ENCODE results near the gene SLC18B1.
"Not testable (repeated sequence)": the region's sequence is repeated elsewhere in the genome, so short reads cannot be mapped to it uniquely, and the experiment has no call there.

The SLC18B1 gene

GRCh38 chr6:132804251-132804650 lies 5.8 kb upstream of the SLC18B1 start:
- intact Hi-C loops (cut with DNase I) = no loop called here
- no peak for DNase-seq

DNA sequence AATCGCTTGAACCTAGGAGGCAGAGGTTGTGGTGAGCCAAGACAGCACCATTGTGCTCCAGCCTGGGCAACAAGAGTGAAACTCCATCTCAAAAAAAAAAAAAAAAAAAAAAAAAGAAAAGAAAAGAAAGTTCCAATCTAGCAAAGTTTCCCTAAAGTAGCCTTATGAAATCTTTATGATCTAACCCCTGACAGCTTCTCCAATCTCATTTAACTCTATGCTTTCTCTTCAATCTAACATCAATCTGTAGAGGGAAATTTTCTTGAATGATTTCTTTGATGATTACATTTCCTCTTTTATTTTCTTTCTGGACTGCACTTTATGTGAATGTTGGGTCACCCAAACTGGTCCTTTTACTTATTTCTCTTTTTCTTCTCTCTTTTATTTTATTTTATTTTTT lies 2.2 kb upstream of the SLC18B1 start:
- no peak for DNase-seq
- intact Hi-C loops (cut with DNase I) = no loop called here

DNA sequence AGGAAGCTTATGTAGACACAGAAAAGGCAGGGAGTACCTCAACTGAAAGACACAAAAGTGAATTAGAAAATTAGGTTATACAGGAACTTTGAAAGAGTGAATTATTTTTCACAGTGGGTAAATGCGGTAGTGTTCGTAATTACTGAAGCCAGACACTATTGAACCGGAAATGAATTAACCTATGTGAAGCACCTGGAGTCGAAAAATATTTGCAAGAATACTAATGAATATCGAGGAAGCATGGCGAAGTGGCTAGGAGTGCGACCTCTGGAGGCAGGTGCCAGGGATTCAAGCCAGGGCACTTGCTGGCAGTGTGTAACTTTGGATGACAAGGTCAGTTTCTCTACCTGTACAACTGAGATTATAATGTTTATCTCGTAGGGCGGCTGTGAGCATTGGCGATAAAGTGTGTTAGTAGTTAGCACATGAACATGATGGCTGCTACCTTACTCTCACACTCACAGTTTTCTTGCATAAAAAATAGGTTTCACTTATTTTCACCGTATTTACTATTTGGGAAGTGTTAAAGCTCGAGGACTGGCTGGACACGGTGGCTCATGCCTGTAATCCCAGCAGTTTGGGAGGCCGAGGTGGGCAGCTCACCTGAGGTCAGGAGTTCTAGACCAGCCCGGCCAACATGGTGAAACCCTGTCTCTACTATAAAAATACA lies 567 bp upstream of the SLC18B1 start:
- intact Hi-C loops (cut with DNase I) = no loop called here
- peak in 9 of 10 donors; percentile 48 to 93 (median 60) for DNase-seq

- intact Hi-C loops (cut with DNase I) = no loop called here
- no peak for DNase-seq
These were observed 3.0 kb downstream of the SLC18B1 start for GRCh38 chr6:132795461-132795860.

DNA sequence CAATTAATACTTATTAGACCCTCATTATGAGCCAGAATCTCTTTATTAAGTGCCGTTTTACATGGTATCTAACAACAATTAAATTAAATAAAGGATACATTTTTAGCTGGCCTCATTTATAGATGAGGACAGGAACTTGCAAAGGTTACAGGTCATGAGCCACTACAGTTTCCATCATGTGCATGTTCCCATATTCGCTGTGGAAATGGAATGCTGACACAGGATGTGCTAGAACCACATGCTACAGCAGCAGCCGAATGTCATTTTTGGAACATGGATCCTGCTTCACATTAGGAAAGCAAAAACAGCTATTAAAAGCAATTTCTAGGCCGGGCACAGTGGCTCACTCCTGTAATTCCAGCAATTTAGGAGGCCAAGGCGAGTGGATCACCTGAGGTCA lies 5.9 kb downstream of the SLC18B1 start:
- intact Hi-C loops (cut with DNase I) = no loop called here
- DNase-seq = no peak

GRCh38 chr6:132790450-132790849 lies 8.0 kb downstream of the SLC18B1 start:
- no peak for DNase-seq
- intact Hi-C loops (cut with DNase I) = no loop called here

- intact Hi-C loops (cut with DNase I) = no loop called here
- no peak for DNase-seq
These were observed 9.1 kb downstream of the SLC18B1 start for GRCh38 chr6:132789396-132789776.

GRCh38 chr6:132788658-132789395 lies 9.6 kb downstream of the SLC18B1 start:
- no peak for DNase-seq
- intact Hi-C loops (cut with DNase I) = no loop called here

DNA sequence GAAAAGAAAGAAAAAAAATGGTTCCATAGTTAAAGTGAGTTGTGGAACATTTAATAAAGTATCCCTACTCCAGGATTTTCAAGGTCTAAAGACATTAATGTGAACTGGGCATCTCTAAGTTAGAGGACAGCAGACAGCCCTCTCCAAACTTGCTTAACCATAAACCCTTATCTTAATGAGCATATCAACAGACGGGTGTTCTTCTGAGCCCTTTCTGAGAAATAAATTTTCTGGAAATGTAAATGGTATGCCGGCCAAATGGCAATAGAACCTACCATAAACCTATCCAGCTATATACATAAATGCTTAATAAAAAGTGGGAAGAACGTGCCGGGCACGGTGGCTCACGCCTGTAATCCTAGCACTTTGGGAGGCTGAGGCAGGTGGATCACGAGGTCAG lies 12.5 kb downstream of the SLC18B1 start:
- intact Hi-C loops (cut with DNase I) = no loop called here
- DNase-seq = no peak

DNA sequence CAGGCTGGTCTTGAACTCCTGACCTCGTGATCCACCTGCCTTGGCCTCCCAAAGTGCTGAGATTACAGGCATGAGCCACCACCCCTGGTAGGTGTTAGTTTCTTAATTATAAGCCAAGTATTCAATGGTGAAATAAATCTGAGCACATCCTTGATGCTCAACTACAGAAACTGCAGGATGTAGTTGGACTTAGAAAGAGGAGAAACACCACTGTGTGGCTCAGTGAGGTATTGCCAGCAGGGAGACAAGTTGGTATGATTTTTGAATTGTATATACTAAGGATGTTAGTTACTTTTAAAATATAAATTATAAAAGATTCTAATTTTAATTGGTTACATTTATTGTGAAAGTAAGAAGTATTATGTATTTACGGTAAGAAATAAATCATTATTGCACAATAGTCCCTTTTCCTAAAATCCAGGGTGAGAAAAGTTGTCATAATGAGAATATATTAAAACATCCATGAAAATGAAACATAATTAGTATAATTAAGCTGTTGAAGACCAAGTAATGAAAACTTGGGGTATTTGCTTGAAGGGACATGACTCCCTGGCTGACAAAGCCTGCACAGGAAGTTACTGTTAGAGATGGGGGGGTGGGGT lies 17.6 kb downstream of the SLC18B1 start:
- intact Hi-C loops (cut with DNase I) = no loop called here
- no peak for DNase-seq

- intact Hi-C loops (cut with DNase I); DNase-seq: not testable (repeated sequence)
These were observed 20.6 kb downstream of the SLC18B1 start for GRCh38 chr6:132777881-132778280.

DNA sequence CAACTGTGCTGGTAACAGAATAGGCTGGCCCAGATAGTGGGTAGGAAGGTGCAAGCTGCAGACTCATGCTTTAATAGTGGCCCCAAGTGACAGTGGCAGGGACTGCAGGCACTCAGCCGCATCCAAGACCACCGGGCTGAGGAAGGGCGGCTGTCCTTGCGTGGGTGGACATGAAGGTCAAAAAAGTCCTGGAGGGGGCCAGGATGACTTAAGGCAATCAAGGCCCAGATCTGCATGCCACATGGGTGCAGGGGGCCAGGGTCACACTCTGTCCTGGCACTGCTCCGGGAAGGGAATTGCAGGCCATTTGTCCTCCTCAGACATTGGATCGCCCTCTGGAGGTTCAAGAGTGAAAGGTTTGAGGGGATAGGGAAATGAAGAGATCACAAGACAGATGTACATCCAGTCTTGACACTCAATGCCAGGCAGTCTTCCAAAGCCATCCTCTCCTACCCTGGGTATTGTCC lies 30.4 kb downstream of the SLC18B1 start:
- peak in 2 of 10 donors; percentile 11 to 79 for DNase-seq
- intact Hi-C loops (cut with DNase I) = loop anchor here (1.0 kb wide), 1 partner anchor 99 kb away; no protein-coding TSS in a partner anchor

DNA sequence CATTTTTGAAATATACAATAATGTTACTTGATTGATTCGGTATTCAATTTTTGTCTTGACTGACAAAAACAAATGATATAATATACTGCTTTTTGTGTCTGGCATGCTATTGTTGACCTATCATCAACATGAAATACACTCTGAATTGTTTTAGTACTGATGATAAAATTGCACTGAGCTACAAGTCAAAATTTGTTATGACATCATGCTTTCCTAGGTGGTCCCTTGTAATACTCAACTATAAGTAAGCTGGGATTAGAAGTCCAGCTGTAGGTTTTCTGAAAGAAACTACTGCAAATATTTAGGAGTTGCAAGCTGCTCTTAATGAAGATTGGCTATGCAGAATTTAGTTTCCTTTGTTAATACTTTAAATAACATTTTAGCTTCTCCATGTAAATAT lies 32.9 kb downstream of the SLC18B1 start:
- intact Hi-C loops (cut with DNase I) = no loop called here
- DNase-seq = no peak

- DNase-seq = peak; percentile 14 to 92 (median 53)
- intact Hi-C loops (cut with DNase I) = no loop called here
These were observed 34.1 kb downstream of the SLC18B1 start for GRCh38 chr6:132764370-132764769.

GRCh38 chr6:132763269-132763668 lies 35.2 kb downstream of the SLC18B1 start:
- intact Hi-C loops (cut with DNase I) = no loop called here
- DNase-seq = no peak

- intact Hi-C loops (cut with DNase I) = no loop called here
- DNase-seq = no peak
These were observed 38.2 kb downstream of the SLC18B1 start for GRCh38 chr6:132760256-132760655.

DNA sequence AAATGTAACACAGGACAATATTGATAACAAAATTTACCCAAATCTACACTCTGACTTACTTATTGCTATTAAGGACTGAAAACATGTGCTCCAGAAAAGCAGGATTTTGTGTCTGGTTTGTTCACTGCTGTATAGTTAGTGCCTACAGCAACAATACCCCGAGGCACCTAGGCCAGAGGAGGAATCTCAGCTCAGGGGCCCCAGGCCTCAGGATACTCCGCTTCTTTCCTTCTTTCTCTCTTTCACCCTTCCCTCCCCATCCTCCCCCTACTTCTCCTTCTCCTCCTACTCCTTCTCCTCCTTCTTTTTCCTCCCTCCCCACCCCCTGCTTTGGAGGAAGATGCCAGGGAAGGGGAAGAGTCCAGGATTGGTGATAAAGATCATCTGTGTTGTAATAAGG lies 39.7 kb downstream of the SLC18B1 start:
- no peak for DNase-seq
- intact Hi-C loops (cut with DNase I) = no loop called here

- intact Hi-C loops (cut with DNase I) = no loop called here
These were observed 46.2 kb downstream of the SLC18B1 start for GRCh38 chr6:132752255-132752654.

GRCh38 chr6:132751828-132752227 lies 46.6 kb downstream of the SLC18B1 start:
- intact Hi-C loops (cut with DNase I) = no loop called here
- DNase-seq = no peak

More at GRCh38 chr6:132752255-132752654, 46.2 kb downstream of the SLC18B1 start:
- no peak for DNase-seq

- DNase-seq = no peak
These were observed 47.1 kb downstream of the SLC18B1 start for GRCh38 chr6:132751306-132751705.

DNA sequence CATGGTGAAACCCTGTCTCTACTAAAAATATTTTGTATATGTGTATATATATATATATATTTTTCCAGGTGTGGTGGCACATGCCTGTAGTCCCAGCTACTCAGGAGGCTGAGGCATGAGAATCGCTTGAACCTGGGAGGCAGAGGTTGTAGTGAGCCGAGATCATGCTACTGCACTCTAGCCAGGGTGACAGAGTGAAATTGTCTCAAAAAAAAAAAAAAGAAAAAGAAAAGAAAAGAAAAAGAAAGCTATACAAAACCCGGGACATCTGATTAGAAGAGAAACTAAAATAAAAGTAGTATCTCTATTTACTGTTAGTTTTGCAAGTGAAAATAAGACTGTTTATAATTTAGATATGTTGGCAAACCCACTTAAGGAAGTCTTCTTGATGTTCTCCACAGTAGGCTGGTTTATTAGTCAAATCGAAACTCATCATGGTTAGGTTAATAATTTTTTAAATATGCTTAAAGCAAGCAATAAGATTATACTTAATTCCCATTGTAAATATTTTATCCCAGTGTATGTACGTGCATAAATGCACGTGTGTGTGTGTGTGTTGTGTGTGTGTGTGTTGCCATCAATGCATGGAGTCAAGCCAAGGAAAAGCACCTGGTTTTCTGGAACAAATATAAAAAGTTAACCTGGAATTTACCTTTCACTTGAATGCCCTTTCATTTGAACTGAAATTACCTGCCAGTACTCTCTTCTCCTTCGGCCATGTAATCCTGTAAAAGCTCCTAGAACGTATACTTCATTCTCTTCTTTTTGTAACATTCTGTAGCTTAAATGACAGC lies 47.8 kb downstream of the SLC18B1 start:
- no peak for DNase-seq
- intact Hi-C loops (cut with DNase I) = no loop called here

More at GRCh38 chr6:132751306-132751705, 47.1 kb downstream of the SLC18B1 start:
- intact Hi-C loops (cut with DNase I) = no loop called here

All from posterior cingulate gyrus (tissue), 11 donors.